SJCRH30 (cell line): ENCODE results near the gene MAPK6. TPM values are rescaled to one million over a fixed set of nuclear protein-coding genes. Genes with fewer than 3 reads are reported as not detected.
A peak's percentile ranks its signal among the peaks of the same experiment; 100 is the strongest.
"Not testable (repeated sequence)": the region's sequence is repeated elsewhere in the genome, so short reads cannot be mapped to it uniquely, and the experiment has no call there.

Experiments used
- DNase-seq, 2 experiments: peaks; one replicate each; pipeline ENCODE4 v3.0.0-alpha.2; 2015 to 2020
- H3K27ac ChIP-seq: fragments of 250-450 bp; sonication (Bioruptor Pico); 2 replicates; pipeline ENCODE4 v1.5.1; 2020; ENCODE audit warnings: mild to moderate bottlenecking, moderate library complexity
- H3K27me3 ChIP-seq: fragments of 250-450 bp; sonication (Bioruptor Pico); 2 replicates; pipeline ENCODE4 v1.5.1; 2020; ENCODE audit warnings: mild to moderate bottlenecking, moderate library complexity
- H3K36me3 ChIP-seq: fragments of 250-450 bp; sonication (Bioruptor Pico); 2 replicates; pipeline ENCODE4 v1.5.1; 2020; ENCODE audit warnings: mild to moderate bottlenecking, moderate library complexity
- H3K4me1 ChIP-seq: fragments of 250-450 bp; sonication (Bioruptor Pico); 2 replicates; pipeline ENCODE4 v1.5.1; 2020; ENCODE audit warnings: mild to moderate bottlenecking, moderate library complexity
- H3K4me3 ChIP-seq: fragments of 250-450 bp; sonication (Bioruptor Pico); 2 replicates; pipeline ENCODE4 v1.5.1; 2020; ENCODE audit warnings: mild to moderate bottlenecking, moderate library complexity
- H3K9me3 ChIP-seq: fragments of 250-450 bp; sonication (Bioruptor Pico); replicated peaks from 2 replicates; pipeline ENCODE4 v1.5.1; 2020; ENCODE audit warnings: mild to moderate bottlenecking, moderate library complexity
- total RNA-seq: library from RNA; depleted of rRNA; stranded (reverse); fragments of >200 nt; shearing (Covaris generic); gene quantifications from 2 replicates; pipeline ENCODE4 v1.2.3, GENCODE V29; 2014

The MAPK6 gene
- total RNA-seq, 1 experiment from 2014 or later = 84.2 TPM

GRCh38 chr15:52094811-52095584, 76.0 kb downstream of the MAPK6 start:
- DNase-seq = no peak
- H3K27me3 ChIP-seq = no peaks in the 10 kb centered on the region
- no peak overlapping the region for H3K27ac ChIP-seq
- peaks cover 31% of the 10 kb centered on the region for H3K4me1 ChIP-seq
- peaks cover 7% of the 10 kb centered on the region; the same call in 1 of the 2 replicates for H3K9me3 ChIP-seq
- H3K36me3 ChIP-seq = no peaks in the 10 kb centered on the region
- no peak overlapping the region for H3K4me3 ChIP-seq

GRCh38 chr15:52095597-52096262, 76.7 kb downstream of the MAPK6 start:
- 0 out of 2 replicates have a peak, but pooled peaks cover under 1% of the 10 kb centered on the region for H3K9me3 ChIP-seq
- no peak for DNase-seq
- H3K27ac ChIP-seq = no peak overlapping the region
- no peaks in the 10 kb centered on the region for H3K27me3 ChIP-seq
- no peaks in the 10 kb centered on the region for H3K36me3 ChIP-seq
- no peak overlapping the region for H3K4me3 ChIP-seq
- peaks cover 31% of the 10 kb centered on the region for H3K4me1 ChIP-seq

DNA sequence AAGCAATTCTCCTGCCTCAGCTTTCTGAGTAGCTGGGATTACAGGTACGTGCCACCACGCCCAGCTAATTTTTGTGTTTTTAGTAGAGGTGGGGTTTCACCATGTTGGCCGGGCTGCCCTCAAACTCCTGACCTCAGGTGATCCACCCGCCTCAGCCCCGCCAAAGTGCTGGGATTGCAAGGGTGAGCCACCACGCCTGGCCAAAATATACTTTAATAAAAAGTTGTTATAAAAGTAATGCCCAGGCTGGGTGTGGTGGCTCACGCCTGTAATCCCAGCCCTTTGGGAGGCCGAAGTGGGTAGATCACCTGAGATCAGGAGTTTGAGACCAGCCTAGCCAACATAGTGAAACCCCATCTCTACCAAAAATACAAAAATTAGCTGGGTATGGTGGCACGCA, 77.5 kb downstream of the MAPK6 start:
- peaks cover 31% of the 10 kb centered on the region for H3K4me1 ChIP-seq
- not testable (repeated sequence) for H3K36me3 ChIP-seq, H3K4me3 ChIP-seq, H3K9me3 ChIP-seq, DNase-seq, H3K27me3 ChIP-seq, H3K27ac ChIP-seq

GRCh38 chr15:52097180-52097579, 78.2 kb downstream of the MAPK6 start:
- Histone ChIP-seq H3K9me3 (no peaks in the 10 kb centered on the region), H3K4me3 (no peak overlapping the region), H3K4me1 (peaks cover 32% of the 10 kb centered on the region), H3K27me3 (no peaks in the 10 kb centered on the region), H3K36me3 (no peaks in the 10 kb centered on the region), H3K27ac (no peak overlapping the region)
- DNase-seq = peak; percentile 36 to 77

DNA sequence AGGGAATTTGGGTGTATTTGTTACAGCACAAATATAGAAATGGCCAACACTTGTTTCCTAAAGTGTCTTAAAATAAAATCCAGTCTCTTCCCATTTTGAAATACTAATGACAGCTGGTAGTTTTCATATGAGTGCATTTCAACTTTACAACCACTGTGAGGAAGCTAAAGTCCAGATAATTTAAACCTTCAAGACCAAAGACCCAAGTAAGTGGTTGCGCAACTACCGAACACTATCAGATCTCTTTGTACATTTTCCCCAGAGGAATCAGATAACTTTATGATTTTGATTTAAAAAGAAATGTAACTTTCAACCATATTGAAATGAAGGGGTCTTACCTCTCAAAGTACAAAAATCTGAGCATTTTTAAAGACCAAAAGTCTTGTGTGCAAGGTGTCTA, 79.3 kb downstream of the MAPK6 start:
- Histone ChIP-seq H3K9me3 (no peaks in the 10 kb centered on the region), H3K4me1 (peaks cover 43% of the 10 kb centered on the region), H3K36me3 (no peaks in the 10 kb centered on the region), H3K4me3 (no peak overlapping the region), H3K27ac (no peak overlapping the region), H3K27me3 (no peaks in the 10 kb centered on the region)
- no peak for DNase-seq

DNA sequence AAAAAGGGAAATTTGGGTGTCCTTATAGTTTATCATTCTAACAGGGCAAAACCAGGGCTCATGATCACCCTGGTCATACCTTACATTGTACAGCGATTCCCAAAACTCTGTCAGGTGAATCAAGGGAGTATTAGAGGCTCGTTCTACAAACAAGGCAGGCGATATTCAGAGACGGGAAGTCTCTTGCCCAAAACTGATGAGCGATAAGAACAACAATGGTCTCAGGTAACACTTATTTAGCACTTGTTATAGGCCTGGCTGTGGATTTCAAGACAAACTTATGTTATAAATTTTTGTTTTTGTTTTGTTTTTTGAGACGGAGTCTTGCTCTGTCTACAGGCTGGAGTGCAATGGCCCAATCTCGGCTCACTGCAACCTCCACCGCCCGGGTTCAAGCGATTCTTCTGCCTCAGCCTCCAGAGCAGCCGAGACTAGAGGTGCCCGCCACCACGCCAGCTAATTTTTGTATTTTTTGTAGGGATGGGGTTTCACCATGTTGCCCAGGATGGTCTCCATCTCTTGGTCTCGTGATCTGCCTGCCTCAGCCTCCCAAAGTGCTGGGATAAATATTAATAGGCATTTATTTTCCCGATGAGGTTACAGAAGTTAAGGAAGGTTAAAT, 80.7 kb downstream of the MAPK6 start:
- no peak for DNase-seq
- Histone ChIP-seq H3K4me1 (peaks cover 30% of the 10 kb centered on the region), H3K36me3 (no peaks in the 10 kb centered on the region), H3K27ac (no peak overlapping the region), H3K27me3 (no peaks in the 10 kb centered on the region), H3K4me3 (no peak overlapping the region), H3K9me3 (no peaks in the 10 kb centered on the region)

GRCh38 chr15:52100807-52101442, 81.9 kb downstream of the MAPK6 start:
- Histone ChIP-seq H3K4me3 (no peak overlapping the region), H3K4me1 (peaks cover 26% of the 10 kb centered on the region), H3K9me3 (no peaks in the 10 kb centered on the region), H3K27ac (no peak overlapping the region), H3K36me3 (no peaks in the 10 kb centered on the region), H3K27me3 (no peaks in the 10 kb centered on the region)
- peak; percentile 65 to 67 for DNase-seq

- no peaks in the 10 kb centered on the region for H3K27me3 ChIP-seq
- no peak for DNase-seq
- no peak overlapping the region for H3K27ac ChIP-seq
- peaks cover 26% of the 10 kb centered on the region for H3K4me1 ChIP-seq
- H3K9me3 ChIP-seq = no peaks in the 10 kb centered on the region
- H3K36me3 ChIP-seq = no peaks in the 10 kb centered on the region
- no peak overlapping the region for H3K4me3 ChIP-seq
Measured at GRCh38 chr15:52101542-52102323, 82.7 kb downstream of the MAPK6 start.

GRCh38 chr15:52102463-52102862, 83.4 kb downstream of the MAPK6 start:
- no peak overlapping the region for H3K27ac ChIP-seq
- H3K36me3 ChIP-seq = no peaks in the 10 kb centered on the region
- peaks cover 20% of the 10 kb centered on the region for H3K4me1 ChIP-seq
- H3K9me3 ChIP-seq = no peaks in the 10 kb centered on the region
- no peak overlapping the region for H3K4me3 ChIP-seq
- no peak for DNase-seq
- H3K27me3 ChIP-seq = no peaks in the 10 kb centered on the region

- Histone ChIP-seq H3K9me3 (no peaks in the 10 kb centered on the region), H3K4me1 (peaks cover 14% of the 10 kb centered on the region), H3K27ac (no peak overlapping the region), H3K4me3 (no peak overlapping the region), H3K27me3 (no peaks in the 10 kb centered on the region), H3K36me3 (no peaks in the 10 kb centered on the region)
- DNase-seq = peak; percentile 49 to 62
Measured at GRCh38 chr15:52103217-52104207, 84.5 kb downstream of the MAPK6 start.

DNA sequence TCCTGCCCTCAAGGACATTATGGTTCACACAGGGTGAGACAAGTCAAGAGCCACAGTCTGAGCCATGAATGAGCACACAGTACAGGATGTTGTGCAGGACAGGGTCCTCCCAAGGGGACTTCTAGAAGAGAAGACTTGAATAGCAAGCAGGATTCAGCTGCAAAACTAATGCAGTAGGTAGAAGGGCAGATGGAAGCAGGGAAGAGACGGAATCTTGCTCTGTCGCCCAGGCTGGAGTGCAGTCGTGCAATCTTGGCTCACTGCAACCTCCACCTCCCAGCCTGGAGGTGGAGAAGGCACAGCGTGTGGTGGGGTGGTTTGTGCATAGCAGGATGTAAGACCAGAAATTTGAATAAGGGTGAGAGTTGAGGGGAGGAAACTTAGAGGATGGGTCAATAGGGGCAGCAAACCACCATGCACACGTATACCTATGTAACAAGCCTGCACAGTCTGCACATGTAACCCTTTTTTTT, 85.5 kb downstream of the MAPK6 start:
- Histone ChIP-seq H3K27ac (no peak overlapping the region), H3K36me3 (no peaks in the 10 kb centered on the region), H3K4me3 (no peak overlapping the region), H3K27me3 (no peaks in the 10 kb centered on the region), H3K9me3 (no peaks in the 10 kb centered on the region), H3K4me1 (peaks cover 23% of the 10 kb centered on the region)
- no peak for DNase-seq

DNA sequence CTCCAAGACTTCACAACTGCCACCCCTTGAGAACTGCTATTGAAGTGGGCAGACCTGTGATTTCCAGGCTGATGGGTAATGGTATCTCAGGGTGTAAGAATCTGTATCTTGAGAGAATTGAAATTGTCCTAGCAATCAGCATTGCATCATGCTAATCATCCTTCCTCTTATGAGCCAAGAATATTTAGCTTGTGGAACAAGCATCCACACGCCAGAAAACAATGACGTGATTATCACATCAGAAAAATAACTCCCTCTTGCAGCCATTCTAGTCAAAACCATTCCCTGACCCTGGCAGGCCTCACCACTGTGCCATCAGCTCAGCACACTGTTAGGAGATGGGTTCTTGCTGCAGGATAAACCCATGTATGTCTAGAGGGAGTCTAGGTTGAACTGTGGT, 86.8 kb downstream of the MAPK6 start:
- H3K9me3 ChIP-seq = no peaks in the 10 kb centered on the region
- no peak for DNase-seq
- no peak overlapping the region for H3K4me3 ChIP-seq
- H3K36me3 ChIP-seq = no peaks in the 10 kb centered on the region
- H3K4me1 ChIP-seq = peaks cover 31% of the 10 kb centered on the region
- H3K27me3 ChIP-seq = no peaks in the 10 kb centered on the region
- H3K27ac ChIP-seq = no peak overlapping the region

- Histone ChIP-seq H3K27me3 (no peaks in the 10 kb centered on the region), H3K4me1 (peaks cover 31% of the 10 kb centered on the region), H3K9me3 (no peaks in the 10 kb centered on the region), H3K27ac (no peak overlapping the region), H3K36me3 (no peaks in the 10 kb centered on the region), H3K4me3 (no peak overlapping the region)
- no peak for DNase-seq
Measured at GRCh38 chr15:52106641-52107040, 87.6 kb downstream of the MAPK6 start.
